ENCODE results near the gene ADAMTS17.

- TF ChIP-seq CTCF (conservative IDR thresholded peaks at IDR 0.05; ENCODE audit: low read length) (no peak), EZH2phosphoT487 (IDR thresholded peaks at IDR 0.05; ENCODE audit: borderline replicate concordance) (no peak)
These were observed 209.5 kb downstream of the ADAMTS17 start for GRCh38 chr15:100132309-100132708.
